Left lung (tissue), 10 donors: ENCODE measurements around the gene KLLN. TPM values are rescaled to one million over a fixed set of nuclear protein-coding genes. Genes with fewer than 3 reads are reported as not detected.
"Not testable (repeated sequence)": the region's sequence is repeated elsewhere in the genome, so short reads cannot be mapped to it uniquely, and the experiment has no call there.

ENCODE experiments used
- ATAC-seq: fragments of 200-7000 bp; cut with Tn5 transposase; one replicate; pipeline ENCODE4 v1.9.1; 2020; ENCODE audit warnings: moderate library complexity
- DNase-seq, 4 donors: peaks; one replicate each; pipeline ENCODE4 v3.0.0-alpha.2; 2013 to 2020
- H3K27ac ChIP-seq, 2 donors: fragments of 200-600 bp; sonication (generic) in 1 of 2; one replicate each; pipeline versions ENCODE4 v1.5.0 to v1.8.0; 2020 to 2021
- H3K27me3 ChIP-seq, 2 donors: fragments of 200-600 bp; sonication (generic) in 1 of 2; one replicate each; pipeline versions ENCODE4 v1.5.0 to v1.8.0; 2020 to 2021
- H3K36me3 ChIP-seq, 2 donors: fragments of 200-600 bp; sonication (generic) in 1 of 2; one replicate each; pipeline versions ENCODE4 v1.5.0 to v1.8.0; 2020 to 2021
- H3K4me1 ChIP-seq, 2 donors: fragments of 200-600 bp; one replicate each; pipeline ENCODE4 v1.8.0; 2021
- H3K4me3 ChIP-seq, 2 donors: fragments of 200-600 bp; sonication (generic) in 1 of 2; one replicate each; pipeline versions ENCODE4 v1.5.0 to v1.8.0; 2020 to 2021; ENCODE audit warnings: mild to moderate bottlenecking in 1 of 2
- H3K9me3 ChIP-seq, 2 donors: fragments of 200-600 bp; sonication (generic) in 1 of 2; one replicate each; pipeline versions ENCODE4 v1.5.0 to v1.8.0; 2020 to 2021
- CTCF ChIP-seq, 2 donors: fragments of 200-600 bp; sonication (generic) in 1 of 2; IDR thresholded peaks; one replicate each; pipeline versions ENCODE4 v1.5.0 to v1.8.0; 2021; ENCODE audit warnings: antibody characterized with exemption in 2 of 2
- intact Hi-C, 2 donors: fragments of 100-400 bp; cut with DNase I; formaldehyde crosslinking; loops; one replicate each; pipeline versions ENCODE4 v1.11.2 to v1.14.2; 2022
- polyA plus RNA-seq, 6 donors: library from polyadenylated mRNA; unstranded; fragments of 120-200 nt; gene quantifications; one replicate each; pipeline ENCODE4 v1.2.1, GENCODE V29; 2013; ENCODE audit not compliant: insufficient read length in 6 of 6
- total RNA-seq, 2 donors: library from RNA; stranded (reverse); fragmentation: NEBNext Ultra II Directional; extraction: Animal tissue kit (Norgen Biotek cat#: 25700); gene quantifications; one replicate each; pipeline ENCODE4 v1.2.1, GENCODE V29; 2021
- donor health status: DM: no; HTN: yes; CAD: no.
- donor health status: DM: no; HTN: no; CAD: no.

Gene KLLN
- total and polyA plus RNA-seq, 8 donors: 0.58 to 1.5 (median 1.2) TPM

GRCh38 chr10:87850742-87851205 is 12.6 kb downstream of the KLLN start:
- Histone ChIP-seq H3K27ac (no peak overlapping the region), H3K4me3 (no peak overlapping the region), H3K4me1 (peaks cover 0 to 6% of the 10 kb centered on the region in 2 donors), H3K9me3 (no peaks in the 10 kb centered on the region), H3K36me3 (no peaks in the 10 kb centered on the region), H3K27me3 (no peaks in the 10 kb centered on the region)
- TF ChIP-seq CTCF (IDR thresholded peaks at IDR 0.05): peak; percentile 43 to 50
- intact Hi-C loops: no loop called here
- peak; percentile 97 for ATAC-seq
- peak in 3 of 4 donors; percentile 51 to 78 (median 53) for DNase-seq

- intact Hi-C loops: no loop called here
- no peak for TF ChIP-seq CTCF (IDR thresholded peaks at IDR 0.05)
- Histone ChIP-seq H3K9me3 (no peaks in the 10 kb centered on the region), H3K4me1 (peaks cover 0 to 6% of the 10 kb centered on the region in 2 donors), H3K27ac (no peak overlapping the region), H3K27me3 (no peaks in the 10 kb centered on the region), H3K4me3 (no peak overlapping the region), H3K36me3 (no peaks in the 10 kb centered on the region)
- no peak for ATAC-seq
- no peak for DNase-seq
Observed at GRCh38 chr10:87849001-87849400, 14.3 kb downstream of the KLLN start.

GRCh38 chr10:87847550-87847949 is 15.8 kb downstream of the KLLN start:
- H3K27me3 ChIP-seq: no peaks in the 10 kb centered on the region
- no peak for TF ChIP-seq CTCF (IDR thresholded peaks at IDR 0.05)
- DNase-seq: no peak
- intact Hi-C loops: no loop called here
- H3K4me1 ChIP-seq: peaks cover 0 to 6% of the 10 kb centered on the region in 2 donors
- H3K27ac ChIP-seq: no peak overlapping the region
- no peaks in the 10 kb centered on the region for H3K36me3 ChIP-seq
- H3K4me3 ChIP-seq: no peak overlapping the region
- no peaks in the 10 kb centered on the region for H3K9me3 ChIP-seq
- ATAC-seq: no peak

GRCh38 chr10:87846711-87847110 is 16.6 kb downstream of the KLLN start:
- ATAC-seq, H3K36me3 ChIP-seq, H3K4me1 ChIP-seq, H3K27ac ChIP-seq, intact Hi-C loops, DNase-seq, H3K4me3 ChIP-seq, H3K27me3 ChIP-seq, H3K9me3 ChIP-seq: not testable (repeated sequence)

- no peak for ATAC-seq
- H3K4me1 ChIP-seq: peaks cover 0 to 4% of the 10 kb centered on the region in 2 donors
- no peaks in the 10 kb centered on the region for H3K36me3 ChIP-seq
- H3K27me3 ChIP-seq: no peaks in the 10 kb centered on the region
- no peak overlapping the region for H3K27ac ChIP-seq
- no peaks in the 10 kb centered on the region for H3K9me3 ChIP-seq
- H3K4me3 ChIP-seq: no peak overlapping the region
- DNase-seq: no peak
- intact Hi-C loops: no loop called here
- TF ChIP-seq CTCF (IDR thresholded peaks at IDR 0.05): no peak
Observed at GRCh38 chr10:87846023-87846422, 17.3 kb downstream of the KLLN start.

GRCh38 chr10:87845624-87845998 is 17.7 kb downstream of the KLLN start:
- H3K27me3 ChIP-seq: no peaks in the 10 kb centered on the region
- DNase-seq (no peak), ATAC-seq (no peak)
- no peaks in the 10 kb centered on the region for H3K36me3 ChIP-seq
- H3K27ac ChIP-seq: no peak overlapping the region
- H3K4me3 ChIP-seq: no peak overlapping the region
- H3K4me1 ChIP-seq: peaks cover 0 to under 1% of the 10 kb centered on the region in 2 donors
- intact Hi-C loops: no loop called here
- no peak for TF ChIP-seq CTCF (IDR thresholded peaks at IDR 0.05)
- H3K9me3 ChIP-seq: no peaks in the 10 kb centered on the region
